ENCODE data around the gene AKR7A2.

The AKR7A2 gene

DNA sequence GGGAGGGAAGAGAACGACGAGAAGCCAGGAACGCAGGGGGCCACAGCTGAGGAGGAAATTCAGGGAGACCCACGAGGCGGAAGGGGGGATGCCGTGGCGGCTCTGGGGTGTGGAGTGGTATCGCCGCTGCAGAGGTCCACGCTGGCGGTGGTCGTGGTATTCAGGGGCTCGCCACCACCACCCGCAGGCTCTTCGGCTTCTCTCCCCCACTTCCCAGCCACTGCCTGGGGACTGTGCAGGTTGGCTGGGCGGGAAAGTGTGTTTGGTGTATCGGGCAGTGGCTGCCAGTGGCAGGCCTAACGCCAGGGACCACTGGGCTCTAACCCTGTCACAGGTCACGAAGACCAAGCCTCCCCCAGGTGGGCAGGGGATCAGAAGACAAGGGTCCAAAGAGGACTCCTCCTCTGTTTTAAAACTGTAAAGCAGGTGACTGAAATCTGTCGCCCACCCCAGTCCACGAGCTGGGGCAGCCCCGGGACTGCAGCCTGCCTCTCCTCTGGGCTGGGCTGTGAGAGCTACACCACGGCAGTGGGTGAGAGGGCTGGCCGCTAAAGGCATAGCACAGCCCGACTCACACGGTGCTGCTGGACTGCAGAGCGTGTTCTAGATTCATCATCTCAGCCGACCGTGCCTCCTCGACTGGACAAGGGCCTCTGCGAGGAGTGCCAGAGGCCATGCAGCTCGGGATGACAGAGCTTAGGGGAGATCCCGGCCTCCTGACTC lies 31.1 kb upstream of the AKR7A2 start:
- Histone ChIP-seq H3K4me3 (ENCODE audit: low read length) (no peak overlapping the region), H3F3A (ENCODE audit: control insufficient read depth, insufficient read depth) (no peaks in the 10 kb centered on the region), H3K36me3 (ENCODE audit: control insufficient read depth, low read length) (peaks cover 14% of the 10 kb centered on the region), H3K79me2 (ENCODE audit: control insufficient read depth, low read length) (no peaks in the 10 kb centered on the region; the same call in 1 of the 2 replicates), H4K20me1 (ENCODE audit: control insufficient read depth, insufficient read depth, low read depth, low read length) (peaks cover 4% of the 10 kb centered on the region; the same call in 1 of the 2 replicates), H3K9me2 (replicated peaks; ENCODE audit: control insufficient read depth, low read length) (no peaks in the 10 kb centered on the region), H3K27ac (ENCODE audit: low read depth, low read length) (no peak overlapping the region), H3K9me3 (ENCODE audit: control insufficient read depth, insufficient read depth, low read length) (no peaks in the 10 kb centered on the region), H3K27me3 (ENCODE audit: control insufficient read depth, low read length) (no peaks in the 10 kb centered on the region), H3K4me1 (ENCODE audit: control insufficient read depth, low read length) (peaks cover 10% of the 10 kb centered on the region), H3K4me2 (ENCODE audit: low read length) (no peak overlapping the region)
- TF ChIP-seq EZH2phosphoT487 (IDR thresholded peaks at IDR 0.05; ENCODE audit: borderline replicate concordance, low read length), result no peak
- TF ChIP-seq, protein P1, sequence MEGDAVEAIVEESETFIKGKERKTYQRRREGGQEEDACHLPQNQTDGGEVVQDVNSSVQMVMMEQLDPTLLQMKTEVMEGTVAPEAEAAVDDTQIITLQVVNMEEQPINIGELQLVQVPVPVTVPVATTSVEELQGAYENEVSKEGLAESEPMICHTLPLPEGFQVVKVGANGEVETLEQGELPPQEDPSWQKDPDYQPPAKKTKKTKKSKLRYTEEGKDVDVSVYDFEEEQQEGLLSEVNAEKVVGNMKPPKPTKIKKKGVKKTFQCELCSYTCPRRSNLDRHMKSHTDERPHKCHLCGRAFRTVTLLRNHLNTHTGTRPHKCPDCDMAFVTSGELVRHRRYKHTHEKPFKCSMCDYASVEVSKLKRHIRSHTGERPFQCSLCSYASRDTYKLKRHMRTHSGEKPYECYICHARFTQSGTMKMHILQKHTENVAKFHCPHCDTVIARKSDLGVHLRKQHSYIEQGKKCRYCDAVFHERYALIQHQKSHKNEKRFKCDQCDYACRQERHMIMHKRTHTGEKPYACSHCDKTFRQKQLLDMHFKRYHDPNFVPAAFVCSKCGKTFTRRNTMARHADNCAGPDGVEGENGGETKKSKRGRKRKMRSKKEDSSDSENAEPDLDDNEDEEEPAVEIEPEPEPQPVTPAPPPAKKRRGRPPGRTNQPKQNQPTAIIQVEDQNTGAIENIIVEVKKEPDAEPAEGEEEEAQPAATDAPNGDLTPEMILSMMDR (IDR thresholded peaks at IDR 0.05; ENCODE audit: low read depth, low read length, poor library complexity, severe bottlenecking), result no peak

DNA sequence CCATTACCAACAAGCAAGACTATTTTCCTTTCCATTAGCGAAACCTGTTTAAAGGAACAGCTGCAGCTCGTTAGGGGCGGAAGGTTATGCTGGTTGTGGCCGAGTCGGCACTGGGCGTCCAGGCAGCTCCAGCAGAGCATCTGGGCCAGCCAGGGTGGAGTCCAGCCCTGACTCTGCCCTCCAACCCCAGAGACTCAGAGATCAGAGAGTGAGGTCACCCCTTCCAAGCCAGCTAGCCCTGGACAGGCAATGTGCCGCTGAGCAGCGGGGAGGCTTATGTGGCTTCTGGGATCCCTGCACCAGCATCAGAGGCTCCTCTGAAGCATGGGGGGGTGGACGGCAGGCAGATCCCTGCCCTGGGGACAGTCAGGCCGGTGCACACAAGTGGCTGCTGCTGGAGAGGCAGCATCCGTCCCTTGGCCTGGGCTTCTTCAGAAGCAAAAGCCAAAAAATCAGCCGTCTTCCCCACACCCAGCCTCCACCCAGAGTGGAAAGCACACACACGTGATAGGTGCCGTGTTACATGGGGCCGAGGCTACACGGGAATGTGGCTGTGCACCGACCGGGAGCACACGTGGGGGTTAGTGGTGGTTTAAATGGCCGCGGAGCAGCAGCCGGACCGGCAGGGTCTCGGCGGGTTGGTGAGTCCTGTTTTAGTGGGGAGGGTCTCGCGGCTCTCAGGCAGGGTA lies 30.3 kb upstream of the AKR7A2 start:
- H3K4me1 ChIP-seq (ENCODE audit: control insufficient read depth, low read length), result peaks cover 10% of the 10 kb centered on the region
- H3K9me2 ChIP-seq (replicated peaks; ENCODE audit: control insufficient read depth, low read length), result no peaks in the 10 kb centered on the region
- H3K4me3 ChIP-seq (ENCODE audit: low read length), result no peak overlapping the region
- H3K79me2 ChIP-seq (ENCODE audit: control insufficient read depth, low read length), result no peaks in the 10 kb centered on the region; the same call in 1 of the 2 replicates
- H3K27me3 ChIP-seq (ENCODE audit: control insufficient read depth, low read length), result no peaks in the 10 kb centered on the region
- no peak overlapping the region for H3K4me2 ChIP-seq (ENCODE audit: low read length)
- TF ChIP-seq, protein P1 (IDR thresholded peaks at IDR 0.05; ENCODE audit: low read depth, low read length, poor library complexity, severe bottlenecking), result no peak
- TF ChIP-seq EZH2phosphoT487 (IDR thresholded peaks at IDR 0.05; ENCODE audit: borderline replicate concordance, low read length), result no peak
- peaks cover 4% of the 10 kb centered on the region; the same call in 1 of the 2 replicates for H4K20me1 ChIP-seq (ENCODE audit: control insufficient read depth, insufficient read depth, low read depth, low read length)
- no peaks in the 10 kb centered on the region for H3F3A ChIP-seq (ENCODE audit: control insufficient read depth, insufficient read depth)
- H3K9me3 ChIP-seq (ENCODE audit: control insufficient read depth, insufficient read depth, low read length), result no peaks in the 10 kb centered on the region
- H3K27ac ChIP-seq (ENCODE audit: low read depth, low read length), result no peak overlapping the region
- peaks cover 14% of the 10 kb centered on the region for H3K36me3 ChIP-seq (ENCODE audit: control insufficient read depth, low read length)

- H3K9me2 ChIP-seq (replicated peaks; ENCODE audit: control insufficient read depth, low read length), result no peaks in the 10 kb centered on the region
- TF ChIP-seq, protein P1 (IDR thresholded peaks at IDR 0.05; ENCODE audit: low read depth, low read length, poor library complexity, severe bottlenecking), result peak; percentile 93
- no peak for TF ChIP-seq EZH2phosphoT487 (IDR thresholded peaks at IDR 0.05; ENCODE audit: borderline replicate concordance, low read length)
- peaks cover 4% of the 10 kb centered on the region; the same call in 1 of the 2 replicates for H4K20me1 ChIP-seq (ENCODE audit: control insufficient read depth, insufficient read depth, low read depth, low read length)
- H3K79me2 ChIP-seq (ENCODE audit: control insufficient read depth, low read length), result no peaks in the 10 kb centered on the region; the same call in 1 of the 2 replicates
- peaks cover 10% of the 10 kb centered on the region for H3K4me1 ChIP-seq (ENCODE audit: control insufficient read depth, low read length)
- H3K27me3 ChIP-seq (ENCODE audit: control insufficient read depth, low read length), result no peaks in the 10 kb centered on the region
- peak overlapping the region; percentile 26; the same call in 1 of the 2 replicates for H3K4me3 ChIP-seq (ENCODE audit: low read length)
- no peaks in the 10 kb centered on the region for H3K9me3 ChIP-seq (ENCODE audit: control insufficient read depth, insufficient read depth, low read length)
- H3F3A ChIP-seq (ENCODE audit: control insufficient read depth, insufficient read depth), result no peaks in the 10 kb centered on the region
- H3K36me3 ChIP-seq (ENCODE audit: control insufficient read depth, low read length), result peaks cover 14% of the 10 kb centered on the region
- no peak overlapping the region for H3K27ac ChIP-seq (ENCODE audit: low read depth, low read length)
- H3K4me2 ChIP-seq (ENCODE audit: low read length), result peak overlapping the region; percentile 46
Observed at GRCh38 chr1:19341201-19342061, 29.5 kb upstream of the AKR7A2 start.

Data from DOHH2 (cell line).